GM21447 (cell line): Measurements from ENCODE around the gene KDR.

Experiments used
- ATAC-seq: cut with Tn5 transposase; IDR thresholded peaks from one replicate; pipeline ENCODE4 v1.9.1; 2021; ENCODE audit not compliant: unreplicated experiment

Gene KDR

DNA sequence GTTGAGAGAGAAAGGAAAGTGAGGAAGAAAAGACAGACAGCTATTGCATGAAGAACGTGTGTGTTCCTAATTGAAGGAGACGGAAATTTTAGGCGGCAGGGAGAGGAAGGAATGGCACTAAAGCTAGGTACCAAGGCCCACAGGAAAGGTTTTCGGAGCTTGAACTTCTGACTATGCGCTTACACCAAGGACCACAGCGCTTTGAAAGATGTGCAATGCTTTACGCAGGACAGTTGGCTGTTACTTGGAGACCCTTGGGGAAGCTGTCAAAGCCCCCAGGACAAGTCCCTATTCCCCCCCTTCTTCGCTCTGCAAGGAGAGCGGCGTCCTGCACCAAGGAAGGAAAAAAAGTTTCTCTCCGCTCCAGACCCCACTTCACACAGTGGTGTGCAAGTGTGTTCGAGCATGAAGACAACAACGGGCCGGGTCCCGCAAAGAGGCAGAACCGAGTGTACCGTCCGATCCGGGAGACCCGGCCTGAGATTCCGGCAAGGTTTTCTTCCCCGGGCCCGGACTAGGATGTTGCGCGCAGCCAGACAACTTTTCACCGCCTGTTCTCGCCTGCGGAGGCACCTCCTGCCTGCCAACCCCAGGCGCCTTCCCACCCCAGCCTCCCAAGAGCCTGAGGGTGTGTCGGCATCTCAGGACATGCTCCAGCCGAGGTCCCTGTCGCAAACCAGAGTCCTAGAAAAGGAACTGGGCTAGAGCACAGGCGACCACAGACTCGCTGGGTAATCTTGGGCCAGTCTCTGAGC, 896 bp downstream of the KDR start:
- ATAC-seq, result no peak

- ATAC-seq, result no peak
Measured at GRCh38 chr4:55123791-55124190, 1.6 kb downstream of the KDR start.

- ATAC-seq, result no peak
Measured at GRCh38 chr4:55122235-55122634, 3.2 kb downstream of the KDR start.

- ATAC-seq, result no peak
Measured at GRCh38 chr4:55121246-55121645, 4.1 kb downstream of the KDR start.

DNA sequence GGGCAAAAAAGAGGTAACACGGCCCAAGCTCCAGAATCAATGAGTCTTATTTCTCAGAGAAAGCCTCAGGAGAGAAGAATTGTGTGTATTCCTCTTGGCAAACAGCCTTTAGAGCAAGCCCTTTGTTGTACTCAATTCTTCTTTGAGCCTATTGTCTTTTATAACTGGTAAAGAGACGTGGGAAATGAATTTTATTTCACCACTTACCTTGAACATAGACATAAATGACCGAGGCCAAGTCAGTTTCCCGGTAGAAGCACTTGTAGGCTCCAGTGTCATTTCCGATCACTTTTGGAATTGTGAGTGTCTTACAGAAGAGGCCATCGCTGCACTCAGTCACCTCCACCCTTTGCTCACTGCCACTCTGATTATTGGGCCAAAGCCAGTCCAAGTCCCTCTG, 7.0 kb downstream of the KDR start:
- ATAC-seq, result no peak

DNA sequence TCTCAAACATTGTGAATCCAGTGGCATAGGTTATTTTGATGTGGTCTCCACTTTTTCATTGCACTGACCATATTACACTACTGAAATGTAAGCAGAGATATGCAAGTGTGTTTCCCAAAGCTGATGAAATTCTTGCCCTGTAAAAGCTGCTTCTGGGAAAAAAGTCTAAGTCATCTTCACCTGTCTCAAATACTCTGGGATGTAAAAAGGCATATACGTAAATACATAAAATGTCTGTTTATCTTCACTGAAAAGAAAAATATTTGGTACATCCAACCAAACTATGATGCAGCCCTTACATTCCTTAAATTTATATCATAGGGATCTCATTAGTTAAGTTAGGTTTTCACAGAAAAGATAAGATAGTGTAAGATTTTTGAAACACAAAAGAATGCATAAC, 7.9 kb downstream of the KDR start:
- ATAC-seq, result no peak

DNA sequence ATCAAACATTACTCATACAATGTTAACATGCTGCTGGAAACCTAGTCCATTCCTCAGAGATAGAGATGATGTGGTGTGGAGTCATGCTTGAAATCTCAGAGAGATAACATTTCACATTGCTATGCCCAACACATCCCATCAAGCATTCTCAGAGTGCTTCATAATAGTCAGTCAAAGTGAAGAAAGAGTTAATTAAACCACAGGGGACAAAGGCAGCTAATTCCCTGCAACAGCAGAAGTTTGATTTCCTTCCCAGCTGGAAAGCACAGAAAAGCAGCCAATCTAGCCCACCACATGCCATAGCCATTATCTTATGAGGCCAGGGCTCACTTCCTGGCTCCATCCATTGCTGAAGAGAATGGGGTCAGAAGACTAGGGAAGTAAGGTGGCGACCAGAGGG, 8.9 kb downstream of the KDR start:
- no peak for ATAC-seq

DNA sequence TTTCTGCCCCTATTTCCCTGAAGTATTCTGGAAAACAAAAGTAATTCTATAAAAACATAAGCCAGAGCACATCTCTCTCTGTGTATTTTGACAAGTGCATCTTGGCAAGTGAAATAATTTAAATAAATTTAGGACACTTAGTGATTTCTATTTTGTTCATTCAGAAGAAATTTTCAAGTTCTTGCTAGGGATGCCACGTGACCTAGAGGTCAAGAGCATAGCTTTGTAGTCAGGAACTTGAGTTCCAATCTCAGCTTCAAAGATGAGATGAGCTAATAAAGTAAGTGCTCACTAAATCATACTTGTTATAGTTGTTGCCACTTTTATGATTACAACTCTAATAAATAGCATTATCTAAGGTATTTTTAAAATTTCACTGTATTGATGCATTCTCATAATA, 13.8 kb downstream of the KDR start:
- ATAC-seq, result no peak

DNA sequence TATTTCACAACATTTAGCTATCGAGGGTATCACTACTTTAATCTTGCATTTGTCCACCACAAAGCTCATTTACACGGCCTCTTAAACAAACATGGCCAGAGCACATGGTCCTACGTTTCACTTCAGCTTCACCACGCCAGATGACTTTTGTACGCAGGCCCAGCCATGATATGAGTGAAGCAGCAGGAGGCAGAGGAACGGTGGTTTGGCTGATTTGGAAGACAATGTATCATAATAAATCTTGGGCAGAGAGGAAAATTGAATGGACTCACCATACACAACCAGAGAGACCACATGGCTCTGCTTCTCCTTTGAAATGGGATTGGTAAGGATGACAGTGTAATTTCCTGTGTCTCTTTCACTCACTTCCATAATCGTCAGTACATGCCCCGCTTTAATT, 15.3 kb downstream of the KDR start:
- no peak for ATAC-seq

DNA sequence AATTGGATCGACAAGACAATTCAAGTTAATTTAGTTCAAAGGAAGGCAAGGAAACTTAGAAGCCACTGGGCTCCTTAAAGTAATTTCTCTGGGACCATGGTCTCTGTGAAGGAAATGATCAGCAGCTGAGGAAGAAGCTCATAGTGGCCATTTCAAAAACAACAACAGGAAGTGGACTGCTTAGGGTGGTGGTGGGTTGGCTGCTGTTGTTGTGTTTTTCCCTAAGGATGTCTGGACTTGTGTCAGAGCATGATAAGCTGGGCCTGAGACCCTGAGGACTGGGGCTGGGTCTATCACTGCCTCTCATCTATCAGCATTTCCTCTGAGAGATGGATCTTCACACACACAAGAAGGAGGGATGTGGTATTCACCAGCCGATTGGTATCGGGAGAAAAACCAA, 18.3 kb downstream of the KDR start:
- no peak for ATAC-seq

DNA sequence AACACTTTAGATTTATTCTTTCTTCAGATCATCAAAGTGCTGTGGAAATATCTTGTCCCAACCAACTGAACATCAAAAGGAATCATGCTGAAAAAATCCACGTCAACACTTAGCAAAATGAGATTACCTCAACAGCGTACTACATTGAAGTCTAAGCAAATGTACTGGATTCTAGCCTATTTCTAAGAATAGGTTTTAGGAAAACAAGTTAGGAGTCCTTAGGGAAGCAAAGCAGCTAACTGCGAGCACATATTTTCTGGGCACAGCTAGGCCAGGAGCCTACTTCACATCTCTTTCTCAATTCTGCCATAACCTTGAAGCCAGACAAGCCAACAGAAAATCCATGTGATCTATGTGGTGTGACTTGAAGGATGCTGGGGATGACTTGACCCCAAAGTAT, 22.2 kb downstream of the KDR start:
- ATAC-seq, result no peak

DNA sequence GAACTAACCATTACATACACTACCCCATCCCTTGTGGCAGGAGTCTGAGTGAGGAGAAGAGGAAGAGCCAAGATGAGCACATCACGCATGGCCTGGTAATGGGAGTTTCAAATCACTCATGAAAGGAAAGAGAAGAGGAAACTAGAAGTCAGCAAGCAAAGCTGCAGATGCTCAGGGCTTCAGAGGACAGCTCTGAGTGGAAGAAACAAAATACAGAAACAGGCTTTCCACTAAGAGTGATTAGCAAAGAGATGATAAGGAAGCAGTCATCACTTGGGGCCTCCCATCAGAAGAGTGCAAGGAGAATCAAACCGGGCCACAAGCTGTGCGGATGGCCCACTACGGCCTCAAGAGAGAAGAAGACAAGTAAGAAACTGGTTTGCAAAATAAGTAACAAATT, 25.6 kb downstream of the KDR start:
- ATAC-seq, result no peak

DNA sequence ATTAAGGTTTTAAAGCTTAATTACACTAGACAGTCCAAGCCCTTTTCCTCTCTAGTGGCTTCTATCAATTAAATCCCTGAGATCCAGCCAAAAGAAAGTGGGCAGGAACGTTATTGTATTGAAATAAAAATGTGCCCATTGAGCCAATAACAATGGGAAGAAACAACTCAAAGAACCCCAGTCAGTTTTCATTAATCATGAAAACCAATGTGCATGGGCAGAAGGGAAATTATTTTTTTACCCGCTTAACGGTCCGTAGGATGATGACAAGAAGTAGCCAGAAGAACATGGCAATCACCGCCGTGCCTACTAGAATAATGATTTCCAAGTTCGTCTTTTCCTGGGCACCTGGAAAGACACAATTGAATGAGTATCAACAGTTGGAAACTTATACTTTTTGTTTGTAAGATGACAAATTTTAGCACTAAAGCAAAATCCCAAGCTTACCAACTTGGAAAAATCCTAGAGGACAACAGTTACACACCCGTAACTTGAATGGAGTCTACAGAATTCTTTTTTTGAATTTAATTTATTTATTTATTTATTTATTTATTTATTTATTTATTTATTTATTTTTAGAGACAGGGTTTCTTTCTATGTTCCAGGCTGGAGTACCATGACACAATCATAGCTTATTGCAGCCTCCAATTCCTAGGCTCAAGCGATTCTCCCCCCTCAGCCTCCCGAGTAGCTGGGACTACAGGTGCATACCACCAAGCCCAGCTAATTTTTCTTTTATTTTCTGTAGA, 26.8 kb downstream of the KDR start:
- ATAC-seq, result no peak

- no peak for ATAC-seq
Measured at GRCh38 chr4:55096619-55097018, 28.8 kb downstream of the KDR start.

DNA sequence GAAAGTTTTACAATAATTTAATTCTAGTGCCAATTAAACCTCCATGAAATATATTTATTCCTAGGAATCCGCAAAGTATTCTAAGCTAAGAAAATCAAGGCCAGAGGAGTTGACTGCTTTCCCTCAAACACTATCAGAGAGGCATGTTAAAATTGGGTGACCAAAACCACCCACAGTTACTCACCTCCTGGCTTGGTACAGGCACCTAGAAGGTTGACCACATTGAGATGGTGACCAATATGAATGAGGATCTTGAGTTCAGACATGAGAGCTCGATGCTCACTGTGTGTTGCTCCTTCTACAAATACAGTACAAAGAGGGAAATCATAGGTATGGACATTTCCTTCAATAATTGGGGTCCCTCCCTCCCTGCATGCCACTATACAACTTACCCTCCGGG, 29.4 kb downstream of the KDR start:
- ATAC-seq, result no peak

DNA sequence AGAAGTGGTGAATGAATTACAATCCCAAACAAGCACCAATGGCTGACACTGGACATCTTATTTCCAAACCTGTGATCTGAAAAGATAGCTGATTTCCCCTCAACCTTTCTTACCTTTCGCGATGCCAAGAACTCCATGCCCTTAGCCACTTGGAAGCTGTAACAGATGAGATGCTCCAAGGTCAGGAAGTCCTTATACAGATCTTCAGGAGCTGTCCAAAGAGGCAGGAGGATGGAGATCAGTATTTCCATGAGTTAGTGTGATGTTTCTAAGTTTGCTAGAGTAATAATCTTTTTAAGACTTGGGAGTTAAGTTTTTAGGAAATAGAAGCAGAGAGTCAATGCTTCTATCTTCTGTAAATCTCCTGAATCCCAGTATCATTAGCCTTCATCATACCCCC, 32.9 kb downstream of the KDR start:
- ATAC-seq, result no peak

DNA sequence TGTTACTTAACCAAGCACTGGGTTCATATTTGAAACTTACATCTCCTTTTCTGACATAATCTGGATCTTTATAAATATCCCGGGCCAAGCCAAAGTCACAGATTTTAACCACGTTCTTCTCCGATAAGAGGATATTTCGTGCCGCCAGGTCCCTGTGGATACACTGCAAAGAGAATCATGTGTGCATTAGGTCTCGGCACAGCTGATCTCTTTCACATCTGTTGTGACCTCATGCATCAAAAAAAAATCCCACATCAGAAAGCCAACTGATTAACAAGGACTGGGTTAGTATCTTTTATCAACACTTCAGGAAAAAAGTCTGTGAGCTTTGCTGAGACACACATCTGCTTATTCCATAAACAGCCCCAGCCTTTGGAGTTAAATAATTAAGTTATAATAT, 35.5 kb downstream of the KDR start:
- ATAC-seq, result no peak

- no peak for ATAC-seq
Measured at GRCh38 chr4:55087913-55088260, 37.5 kb downstream of the KDR start.

DNA sequence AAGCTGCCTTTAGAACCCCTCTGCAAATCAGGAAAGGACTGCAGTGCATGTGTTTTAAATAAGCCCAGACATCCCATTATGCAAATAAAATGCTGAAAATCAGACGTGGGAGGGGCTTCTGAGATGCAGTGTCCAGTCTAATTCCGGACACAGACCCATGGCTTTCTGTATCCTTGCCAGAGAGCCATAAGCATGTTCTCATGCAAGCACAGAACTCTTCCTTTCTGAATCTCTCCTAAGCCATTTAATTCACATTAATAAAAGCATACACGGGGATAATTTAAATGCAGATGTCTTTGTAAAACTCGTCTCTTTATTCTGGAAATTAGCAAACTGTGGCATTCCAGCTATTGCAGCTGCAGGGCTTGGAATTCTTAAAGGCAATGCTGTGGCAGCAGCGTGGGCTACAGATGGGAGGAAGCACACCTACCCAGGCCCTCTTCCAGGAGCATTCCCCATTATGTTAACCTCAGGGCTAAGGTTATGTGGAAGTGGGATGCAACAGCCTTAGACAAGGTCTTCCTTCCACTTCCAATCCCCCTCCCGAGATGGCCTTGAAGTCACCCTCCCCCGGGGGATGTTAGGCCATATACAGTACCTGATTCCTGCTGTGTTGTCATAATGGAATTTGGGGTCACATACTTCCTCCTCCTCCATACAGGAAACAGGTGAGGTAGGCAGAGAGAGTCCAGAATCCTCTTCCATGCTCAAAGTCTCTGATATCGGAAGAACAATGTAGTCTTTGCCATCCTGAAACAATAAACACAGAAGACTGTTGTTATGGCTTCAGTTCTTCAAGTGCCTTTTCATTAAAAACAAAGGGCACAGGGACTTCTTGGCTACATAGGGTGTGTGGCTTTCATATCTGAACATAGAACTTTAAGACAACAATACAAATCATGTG, 38.1 kb downstream of the KDR start:
- ATAC-seq, result no peak

GRCh38 chr4:55086578-55086977, 38.8 kb downstream of the KDR start:
- ATAC-seq, result no peak

DNA sequence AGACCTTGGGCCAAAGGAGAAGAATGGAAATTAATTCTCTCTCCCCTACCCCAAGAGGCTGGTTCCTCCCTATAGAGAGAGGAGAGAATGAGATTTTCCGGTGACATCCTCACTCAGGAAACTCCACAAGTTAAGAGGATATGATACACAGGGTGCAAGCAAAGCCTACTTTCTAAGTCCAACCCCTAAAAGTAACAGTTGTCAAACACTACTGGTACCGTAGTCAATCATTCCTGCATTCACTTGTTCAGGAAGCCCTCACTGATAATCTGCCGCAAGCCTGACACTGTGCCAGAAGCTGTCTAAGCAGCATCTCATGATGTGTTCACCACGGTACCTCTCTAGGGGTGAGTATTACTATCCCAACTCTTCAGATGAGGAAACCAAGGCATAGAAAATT, 41.7 kb downstream of the KDR start:
- ATAC-seq, result no peak

DNA sequence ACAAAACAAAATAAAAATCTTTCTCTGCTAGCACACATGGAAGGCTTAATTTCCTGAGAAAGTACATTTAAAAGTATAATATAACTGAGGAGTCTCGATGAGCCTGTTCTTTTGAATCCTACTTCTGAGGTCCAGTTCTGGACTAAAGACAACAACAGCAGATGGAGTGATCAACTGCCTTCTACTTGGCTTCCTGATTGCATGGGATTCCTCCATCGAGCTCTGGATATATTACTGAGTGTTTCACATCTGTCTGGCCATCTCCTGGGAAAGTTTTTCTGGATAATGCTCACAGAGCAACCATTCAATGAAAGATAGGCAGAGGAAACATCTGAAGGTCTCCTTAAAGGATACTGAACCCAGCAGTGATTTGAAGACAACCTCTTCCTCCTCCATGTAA, 42.6 kb downstream of the KDR start:
- ATAC-seq, result no peak
